Prostate gland (tissue), 2 donors: ENCODE data around the gene SRD5A1. TPM values are rescaled to one million over a fixed set of nuclear protein-coding genes. Genes with fewer than 3 reads are reported as not detected.
A peak's percentile ranks its signal among the peaks of the same experiment; 100 is the strongest.

Experiments
- DNase-seq: peaks from one replicate; pipeline ENCODE4 v3.0.0-alpha.2; 2019; ENCODE audit warnings: low spot score
- H3K27ac ChIP-seq, 2 donors: fragments of 200-600 bp; sonication (generic); 2 replicates each; pipeline ENCODE4 v1.5.1; 2017 to 2019
- H3K27me3 ChIP-seq: fragments of 200-600 bp; sonication (generic); replicated peaks from 2 replicates; pipeline ENCODE4 v1.5.1; 2019; ENCODE audit not compliant: insufficient read depth
- H3K36me3 ChIP-seq, 2 donors: fragments of 200-600 bp; sonication (generic); 1 replicate in 1 of 2; 2 replicates in 1 of 2; pipeline versions ENCODE4 v1.5.1 to v1.8.1; 2017 to 2019
- H3K4me1 ChIP-seq: fragments of 200-600 bp; sonication (generic); replicated peaks from 2 replicates; pipeline ENCODE4 v1.5.1; 2019
- H3K4me3 ChIP-seq, 2 donors: fragments of 200-600 bp; sonication (generic); 2 replicates each; pipeline ENCODE4 v1.5.1; 2017 to 2019
- H3K9me3 ChIP-seq: fragments of 200-600 bp; sonication (generic); 2 replicates; pipeline ENCODE4 v1.5.1; 2017
- POLR2A ChIP-seq: fragments of 450-650 bp; IDR thresholded peaks from one replicate; pipeline ENCODE4 v1.6.1; 2016; ENCODE audit warnings: antibody characterized with exemption, mild to moderate bottlenecking
- POLR2AphosphoS5 ChIP-seq: sonication (generic); formaldehyde crosslinking; IDR thresholded peaks from one replicate; pipeline ENCODE4 v1.6.1; 2017; ENCODE audit warnings: antibody characterized with exemption
- WGBS: methylation state at CpG from one replicate; pipeline ENCODE4 v1.1.5; 2018; 5-methylcytosine and 5-hydroxymethylcytosine counted together
- intact Hi-C: fragments of 100-400 bp; cut with DNase I; formaldehyde crosslinking; loops from one replicate; pipeline ENCODE4 v1.14.2; 2022
- total RNA-seq, 2 donors: library from RNA; depleted of rRNA; stranded (reverse); fragments of >200 nt; gene quantifications; one replicate each; pipeline ENCODE4 v1.1.0, GENCODE V29; 2016
- TF ChIP-seq, protein P1 (sequence below), 4 experiments: fragments of 200-600 bp in 2 of 4; fragments of 450-650 bp in 2 of 4; sonication (generic) in 2 of 4; IDR thresholded peaks; 1 replicate in 3 of 4; 2 replicates in 1 of 4; pipeline ENCODE4 v1.5.1; 2016 to 2019; ENCODE audit warnings: antibody characterized with exemption in 4 of 4, mild to moderate bottlenecking in 2 of 4, moderate library complexity in 2 of 4

Gene SRD5A1
- total RNA-seq, 2 donors from 2014 or later = 9.4 to 29.3 TPM

DNA sequence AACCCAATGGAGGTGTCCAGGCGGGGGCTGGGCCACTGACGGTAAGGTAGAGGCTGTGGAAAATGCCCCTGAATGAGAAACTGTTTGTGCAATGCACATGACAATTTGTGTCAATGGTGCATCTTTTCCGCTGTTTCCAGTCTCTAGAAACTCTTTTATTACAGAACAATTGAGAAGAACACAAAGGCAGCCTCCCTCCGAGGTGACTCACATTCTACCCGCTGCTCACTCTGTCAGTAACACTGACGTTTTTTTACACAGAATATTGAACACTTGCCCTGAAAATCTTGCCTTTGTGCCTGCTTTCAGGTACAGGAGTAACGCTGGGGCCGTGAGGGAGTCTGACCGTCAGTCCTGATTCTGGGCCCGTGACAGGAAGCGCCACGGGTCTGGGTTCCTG is 68.3 kb downstream of the SRD5A1 start:
- intact Hi-C loops = no loop called here
- WGBS = 67% methylated on average over 12 of the region's 12 CpGs
- H3K27me3 ChIP-seq = no peaks in the 10 kb centered on the region
- H3K4me1 ChIP-seq = peaks cover 12% of the 10 kb centered on the region
- H3K4me3 ChIP-seq = no peak overlapping the region
- H3K36me3 ChIP-seq = no peaks in the 10 kb centered on the region
- no peaks in the 10 kb centered on the region for H3K9me3 ChIP-seq
- TF ChIP-seq POLR2AphosphoS5 = no peak
- TF ChIP-seq POLR2A = no peak
- TF ChIP-seq, protein P1, sequence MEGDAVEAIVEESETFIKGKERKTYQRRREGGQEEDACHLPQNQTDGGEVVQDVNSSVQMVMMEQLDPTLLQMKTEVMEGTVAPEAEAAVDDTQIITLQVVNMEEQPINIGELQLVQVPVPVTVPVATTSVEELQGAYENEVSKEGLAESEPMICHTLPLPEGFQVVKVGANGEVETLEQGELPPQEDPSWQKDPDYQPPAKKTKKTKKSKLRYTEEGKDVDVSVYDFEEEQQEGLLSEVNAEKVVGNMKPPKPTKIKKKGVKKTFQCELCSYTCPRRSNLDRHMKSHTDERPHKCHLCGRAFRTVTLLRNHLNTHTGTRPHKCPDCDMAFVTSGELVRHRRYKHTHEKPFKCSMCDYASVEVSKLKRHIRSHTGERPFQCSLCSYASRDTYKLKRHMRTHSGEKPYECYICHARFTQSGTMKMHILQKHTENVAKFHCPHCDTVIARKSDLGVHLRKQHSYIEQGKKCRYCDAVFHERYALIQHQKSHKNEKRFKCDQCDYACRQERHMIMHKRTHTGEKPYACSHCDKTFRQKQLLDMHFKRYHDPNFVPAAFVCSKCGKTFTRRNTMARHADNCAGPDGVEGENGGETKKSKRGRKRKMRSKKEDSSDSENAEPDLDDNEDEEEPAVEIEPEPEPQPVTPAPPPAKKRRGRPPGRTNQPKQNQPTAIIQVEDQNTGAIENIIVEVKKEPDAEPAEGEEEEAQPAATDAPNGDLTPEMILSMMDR (IDR thresholded peaks at IDR 0.05) = no peak
- DNase-seq = no peak
- no peak overlapping the region for H3K27ac ChIP-seq

DNA sequence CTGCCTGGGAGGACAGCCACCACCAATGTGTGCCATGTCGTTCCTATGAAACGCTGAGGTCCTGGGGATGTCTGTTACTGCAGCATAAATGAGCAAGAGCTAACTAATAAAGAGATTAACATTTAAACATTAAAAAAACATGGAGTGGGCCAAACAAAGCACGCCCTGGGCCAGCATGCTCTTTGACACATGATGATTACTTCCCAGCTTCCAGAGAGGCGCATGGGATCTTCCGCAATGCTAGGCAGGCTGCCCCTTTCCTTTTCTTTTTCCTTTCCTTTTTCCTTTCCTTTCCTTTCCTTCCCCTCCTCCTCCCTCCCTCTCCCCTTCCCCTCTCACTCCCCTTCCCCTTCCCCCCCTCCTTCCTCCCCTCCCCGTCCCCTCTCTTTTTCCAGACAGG is 69.4 kb downstream of the SRD5A1 start:
- H3K27ac ChIP-seq = no peak overlapping the region
- no peaks in the 10 kb centered on the region for H3K36me3 ChIP-seq
- H3K4me3 ChIP-seq = no peak overlapping the region
- no peak for DNase-seq
- no peaks in the 10 kb centered on the region for H3K27me3 ChIP-seq
- 94% methylated on average over 6 of the region's 6 CpGs for WGBS
- TF ChIP-seq POLR2A (no peak), POLR2AphosphoS5 (no peak)
- TF ChIP-seq, protein P1 (IDR thresholded peaks at IDR 0.05) = no peak
- no peaks in the 10 kb centered on the region for H3K9me3 ChIP-seq
- intact Hi-C loops = no loop called here
- peaks cover 12% of the 10 kb centered on the region for H3K4me1 ChIP-seq

DNA sequence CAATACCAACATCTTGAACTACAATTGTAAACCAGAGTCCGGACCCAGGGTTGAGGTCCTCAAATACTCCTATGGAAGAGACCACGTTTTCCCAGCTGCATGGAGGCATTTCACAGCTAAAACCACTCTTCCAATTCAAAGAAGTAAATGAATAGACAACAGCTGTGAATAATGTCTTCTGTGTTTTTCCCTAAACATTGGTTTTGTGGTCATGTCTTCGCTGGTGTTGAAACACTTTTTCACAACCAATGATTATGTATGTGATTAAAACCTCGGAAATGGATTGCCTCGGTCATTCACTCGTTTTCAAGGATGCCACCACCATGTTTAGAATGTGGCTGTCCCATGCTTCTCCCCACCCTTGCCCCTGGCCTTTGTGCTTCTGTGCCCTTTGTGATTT is 70.6 kb downstream of the SRD5A1 start:
- intact Hi-C loops = no loop called here
- WGBS = 76% methylated on average over 6 of the region's 6 CpGs
- TF ChIP-seq POLR2A = no peak
- TF ChIP-seq POLR2AphosphoS5 = no peak
- TF ChIP-seq, protein P1 (IDR thresholded peaks at IDR 0.05) = no peak

DNA sequence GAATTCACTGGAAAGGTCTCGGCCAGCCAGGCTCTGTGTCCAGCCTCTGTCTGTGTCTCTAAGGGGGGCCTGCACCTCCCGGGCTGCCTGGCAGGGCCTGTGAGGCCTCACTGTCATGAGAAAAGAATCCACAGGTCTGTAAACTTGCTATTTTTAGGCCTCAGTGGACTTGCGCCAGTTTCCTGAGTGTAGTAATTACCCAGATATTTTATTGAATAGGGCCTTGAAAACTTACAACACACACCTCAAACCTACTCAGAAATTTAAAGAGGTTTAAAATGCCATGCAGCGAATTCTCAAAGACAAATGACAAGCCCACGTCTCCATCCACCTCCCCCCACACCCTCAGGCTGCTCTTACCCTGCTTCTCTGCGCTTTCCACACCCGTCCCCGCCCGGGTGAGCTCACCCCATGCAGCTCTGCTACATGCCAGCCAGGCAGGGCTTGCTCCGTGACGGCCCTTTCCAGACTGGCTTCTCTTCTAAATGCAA is 71.2 kb downstream of the SRD5A1 start:
- Histone ChIP-seq H3K27ac (peak overlapping the region; percentile 74 to 75), H3K36me3 (no peaks in the 10 kb centered on the region), H3K9me3 (no peaks in the 10 kb centered on the region), H3K4me1 (peaks cover 12% of the 10 kb centered on the region), H3K27me3 (no peaks in the 10 kb centered on the region), H3K4me3 (no peak overlapping the region)
- WGBS = 10% methylated on average over 11 of the region's 11 CpGs
- DNase-seq = peak; percentile 86
- TF ChIP-seq POLR2A (no peak), POLR2AphosphoS5 (peak; percentile 81)
- TF ChIP-seq, protein P1 (IDR thresholded peaks at IDR 0.05) = no peak
- intact Hi-C loops = no loop called here

More for the DNA sequence above, 70.6 kb downstream of the SRD5A1 start:
- Histone ChIP-seq H3K4me1 (peaks cover 12% of the 10 kb centered on the region), H3K27me3 (no peaks in the 10 kb centered on the region), H3K27ac (peak overlapping the region; percentile 74 to 75), H3K36me3 (no peaks in the 10 kb centered on the region), H3K4me3 (no peak overlapping the region), H3K9me3 (no peaks in the 10 kb centered on the region)
- DNase-seq = no peak

DNA sequence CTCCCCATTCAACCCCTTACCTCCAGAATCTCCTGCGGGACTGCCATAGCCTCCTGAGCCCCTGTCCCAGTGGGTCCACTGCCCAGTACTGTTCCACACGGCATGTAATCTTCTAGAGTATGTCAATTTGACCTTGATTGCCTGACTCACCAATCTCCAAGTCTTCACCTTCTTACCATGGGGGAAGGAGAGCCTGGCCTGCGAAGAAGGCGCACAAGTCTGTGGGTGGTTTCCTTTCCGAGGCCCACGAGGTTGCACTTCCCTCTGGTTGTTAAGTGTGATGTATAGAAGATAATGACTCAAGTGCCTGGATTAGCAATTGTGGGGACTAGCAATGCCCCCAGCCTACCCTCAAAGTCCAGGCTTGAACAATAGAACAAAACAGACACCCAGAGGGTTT is 71.8 kb downstream of the SRD5A1 start:
- DNase-seq = no peak
- Histone ChIP-seq H3K27me3 (no peaks in the 10 kb centered on the region), H3K4me3 (no peak overlapping the region), H3K27ac (peak overlapping the region; percentile 74 to 75), H3K4me1 (peaks cover 12% of the 10 kb centered on the region), H3K36me3 (no peaks in the 10 kb centered on the region), H3K9me3 (no peaks in the 10 kb centered on the region)
- TF ChIP-seq POLR2AphosphoS5 (no peak), POLR2A (no peak)
- TF ChIP-seq, protein P1 (IDR thresholded peaks at IDR 0.05) = no peak
- WGBS = 85% methylated on average over 6 of the region's 6 CpGs
- intact Hi-C loops = no loop called here
